ENCODE measurements around the gene GDPD4.

DNA sequence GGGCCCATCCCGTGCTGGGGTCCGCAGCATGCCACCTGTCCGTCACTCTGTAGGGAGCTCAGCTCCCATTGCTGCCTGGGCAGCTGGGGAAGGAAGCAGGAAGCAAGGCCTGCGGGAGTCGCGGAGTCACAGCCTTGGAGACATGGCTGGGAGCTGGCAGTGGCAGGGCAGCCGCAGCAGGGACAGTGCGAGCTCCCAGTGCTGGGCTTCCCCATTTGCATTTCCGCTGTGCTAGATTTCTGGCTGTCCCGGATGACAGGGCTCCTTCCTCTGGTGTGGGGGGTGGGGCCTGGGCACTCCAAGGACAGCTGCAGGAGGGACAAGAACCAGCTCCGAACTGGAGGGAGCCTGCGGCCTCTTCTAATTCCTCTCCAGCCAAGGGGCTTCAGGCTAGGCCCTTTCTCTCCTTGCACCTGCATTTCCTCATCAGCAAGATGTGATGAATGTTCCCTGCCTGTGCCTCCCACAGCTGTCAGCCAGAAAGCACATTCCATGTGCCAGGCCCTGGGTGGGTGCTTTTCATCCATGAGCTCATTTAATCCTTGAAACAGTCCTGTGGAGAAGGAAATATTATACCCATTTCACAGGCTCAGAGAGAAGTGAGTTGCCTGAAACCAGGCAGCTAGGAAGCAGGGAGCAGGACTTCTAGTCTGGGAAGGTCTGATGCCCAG lies 125.5 kb downstream of the GDPD4 start:
- no peak for TF ChIP-seq CTCF (conservative IDR thresholded peaks at IDR 0.05; ENCODE audit: low read depth, low read length)
- TF ChIP-seq EZH2 (IDR thresholded peaks at IDR 0.05; ENCODE audit: borderline replicate concordance, low read depth, low read length, poor library complexity, severe bottlenecking) = no peak
